ENCODE results near the gene CRKL. TPM values are rescaled to one million over a fixed set of nuclear protein-coding genes. Genes with fewer than 3 reads are reported as not detected.
A peak's percentile ranks its signal among the peaks of the same experiment; 100 is the strongest.

The CRKL gene
- total RNA-seq, 1 experiment from 2014 or later, result 85.6 TPM

DNA sequence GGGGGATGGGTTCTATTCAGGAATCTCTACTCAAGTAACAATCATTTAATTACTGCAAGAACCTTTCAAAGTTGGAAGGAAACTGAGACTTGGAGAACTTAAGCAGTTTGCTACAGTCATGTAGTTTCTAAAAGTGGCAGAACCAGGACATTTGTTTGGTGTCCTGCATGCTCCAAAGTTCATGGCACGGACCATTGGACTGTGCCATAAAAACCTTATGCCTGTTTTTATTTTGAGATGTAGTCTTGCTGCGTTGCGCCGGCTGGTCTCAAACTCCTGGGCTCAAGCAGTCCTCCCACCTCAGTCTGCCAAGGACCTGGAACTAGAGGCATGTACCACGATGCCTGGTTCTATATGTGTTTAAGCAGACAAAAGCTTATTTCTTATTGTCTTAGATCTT, 31.2 kb downstream of the CRKL start:
- Histone ChIP-seq H3K27me3 (no peaks in the 10 kb centered on the region), H3K36me3 (peaks cover 61% of the 10 kb centered on the region), H3K9me3 (replicated peaks) (no peaks in the 10 kb centered on the region), H3K4me1 (no peaks in the 10 kb centered on the region), H3K4me3 (no peak overlapping the region), H3K27ac (no peak overlapping the region)
- no peak for DNase-seq

DNA sequence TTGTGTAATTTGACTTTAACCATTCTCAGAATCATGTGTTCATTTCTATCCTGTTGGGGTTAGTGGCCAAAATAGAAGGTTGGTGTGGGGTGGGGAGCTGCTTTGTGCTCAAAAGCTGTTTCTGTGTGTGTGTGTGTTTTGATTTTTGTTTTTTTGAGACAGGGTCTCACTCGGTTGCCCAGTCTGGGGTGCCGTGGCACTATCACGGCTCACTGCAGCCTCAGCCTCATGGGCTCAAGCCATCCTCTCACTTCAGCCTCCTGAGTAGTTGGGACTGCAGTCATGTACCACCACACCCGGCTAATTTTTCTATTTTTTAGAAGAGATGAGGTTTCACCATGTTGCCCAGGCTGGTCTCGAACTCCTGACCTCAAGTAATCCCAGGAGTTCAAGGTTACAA, 31.8 kb downstream of the CRKL start:
- H3K27ac ChIP-seq, result no peak overlapping the region
- no peaks in the 10 kb centered on the region for H3K9me3 ChIP-seq (replicated peaks)
- no peak overlapping the region for H3K4me3 ChIP-seq
- no peaks in the 10 kb centered on the region for H3K27me3 ChIP-seq
- DNase-seq, result no peak
- H3K36me3 ChIP-seq, result peaks cover 63% of the 10 kb centered on the region
- no peaks in the 10 kb centered on the region for H3K4me1 ChIP-seq

GRCh38 chr22:20949698-20950183, 32.5 kb downstream of the CRKL start:
- no peaks in the 10 kb centered on the region for H3K4me1 ChIP-seq
- H3K36me3 ChIP-seq, result peaks cover 68% of the 10 kb centered on the region
- no peaks in the 10 kb centered on the region for H3K9me3 ChIP-seq (replicated peaks)
- no peaks in the 10 kb centered on the region for H3K27me3 ChIP-seq
- H3K4me3 ChIP-seq, result no peak overlapping the region
- DNase-seq, result no peak
- H3K27ac ChIP-seq, result no peak overlapping the region

- Histone ChIP-seq H3K4me1 (no peaks in the 10 kb centered on the region), H3K9me3 (replicated peaks) (no peaks in the 10 kb centered on the region), H3K36me3 (peaks cover 56% of the 10 kb centered on the region), H3K27ac (no peak overlapping the region), H3K27me3 (no peaks in the 10 kb centered on the region), H3K4me3 (no peak overlapping the region)
- DNase-seq, result no peak
These were observed 34.1 kb downstream of the CRKL start for GRCh38 chr22:20951151-20951931.

DNA sequence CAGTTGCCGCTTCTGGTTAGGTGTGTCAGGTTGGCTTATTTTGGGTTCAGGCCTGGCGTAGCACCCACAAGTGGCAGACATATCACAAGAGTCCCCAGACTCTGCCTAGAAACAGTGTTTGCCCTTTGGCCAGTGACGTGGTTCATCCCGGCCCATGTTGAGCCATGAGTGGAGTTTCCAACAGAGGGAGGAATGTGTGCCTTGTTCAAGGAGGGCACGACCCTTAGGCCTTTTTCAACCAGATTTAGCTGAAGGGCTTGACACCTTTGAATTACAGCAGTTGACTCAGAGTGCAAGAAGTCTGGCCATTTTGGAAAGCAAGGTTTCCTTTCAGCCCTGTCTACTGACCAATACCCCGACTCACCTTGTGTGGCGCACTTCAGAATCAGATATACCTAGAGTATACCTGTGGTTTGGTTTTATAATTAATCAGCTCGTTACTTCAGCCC, 34.7 kb downstream of the CRKL start:
- no peak for DNase-seq
- Histone ChIP-seq H3K27me3 (no peaks in the 10 kb centered on the region), H3K36me3 (peaks cover 53% of the 10 kb centered on the region), H3K27ac (no peak overlapping the region), H3K9me3 (replicated peaks) (no peaks in the 10 kb centered on the region), H3K4me1 (no peaks in the 10 kb centered on the region), H3K4me3 (no peak overlapping the region)

DNA sequence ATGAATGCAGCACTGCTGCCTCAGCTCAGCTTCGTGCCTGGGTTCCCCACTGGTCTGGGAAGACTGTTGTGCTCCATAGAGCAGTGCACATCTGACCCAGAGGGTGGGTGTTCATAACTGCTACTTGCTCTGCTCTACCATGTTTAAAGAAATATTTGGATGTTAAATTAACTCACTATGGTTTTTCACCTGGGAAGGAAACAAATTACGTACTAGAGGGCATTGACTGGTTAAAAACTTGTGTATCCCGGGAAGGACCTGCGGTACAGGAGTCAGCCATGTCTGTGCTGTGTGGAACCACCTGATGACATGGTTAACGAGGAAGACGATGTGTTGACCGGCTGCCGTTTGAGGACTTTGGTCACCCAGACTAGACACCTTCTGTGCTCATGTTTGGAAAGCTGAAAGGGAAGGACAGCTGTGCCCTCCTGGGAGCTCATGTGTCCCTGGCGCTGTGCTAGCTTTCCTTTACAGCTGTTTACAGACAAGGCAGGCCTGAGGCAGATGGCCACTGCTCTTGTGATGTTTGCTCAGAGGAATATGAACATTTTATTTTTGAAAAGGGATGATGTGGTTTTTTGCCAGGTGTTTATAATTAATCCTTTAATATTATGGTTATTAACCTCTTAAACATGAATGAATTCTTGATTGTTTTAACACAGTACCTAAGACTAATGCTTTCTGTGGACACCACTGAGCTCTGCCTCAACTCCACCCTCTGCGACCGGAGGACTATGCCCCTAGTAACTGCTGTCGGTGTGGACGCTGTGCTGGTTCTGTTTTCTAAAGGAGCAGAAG, 35.5 kb downstream of the CRKL start:
- H3K27ac ChIP-seq, result no peak overlapping the region
- H3K4me1 ChIP-seq, result no peaks in the 10 kb centered on the region
- H3K27me3 ChIP-seq, result no peaks in the 10 kb centered on the region
- no peaks in the 10 kb centered on the region for H3K9me3 ChIP-seq (replicated peaks)
- H3K4me3 ChIP-seq, result no peak overlapping the region
- peak; percentile 35 to 62 for DNase-seq
- H3K36me3 ChIP-seq, result peaks cover 50% of the 10 kb centered on the region

DNA sequence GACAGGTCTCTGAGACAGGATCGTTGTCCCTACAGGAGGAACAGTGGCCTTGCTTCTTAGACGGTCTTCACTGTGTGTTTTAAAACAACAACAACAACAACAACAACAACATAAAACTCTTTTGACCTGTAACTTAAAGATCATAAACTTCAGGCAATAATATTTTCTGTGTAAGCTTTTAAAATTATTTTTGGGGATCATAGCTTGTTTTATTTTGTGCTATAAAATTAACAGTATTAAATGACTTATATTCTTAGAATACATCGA, 36.1 kb downstream of the CRKL start:
- no peaks in the 10 kb centered on the region for H3K4me1 ChIP-seq
- no peak for DNase-seq
- peaks cover 46% of the 10 kb centered on the region for H3K36me3 ChIP-seq

DNA sequence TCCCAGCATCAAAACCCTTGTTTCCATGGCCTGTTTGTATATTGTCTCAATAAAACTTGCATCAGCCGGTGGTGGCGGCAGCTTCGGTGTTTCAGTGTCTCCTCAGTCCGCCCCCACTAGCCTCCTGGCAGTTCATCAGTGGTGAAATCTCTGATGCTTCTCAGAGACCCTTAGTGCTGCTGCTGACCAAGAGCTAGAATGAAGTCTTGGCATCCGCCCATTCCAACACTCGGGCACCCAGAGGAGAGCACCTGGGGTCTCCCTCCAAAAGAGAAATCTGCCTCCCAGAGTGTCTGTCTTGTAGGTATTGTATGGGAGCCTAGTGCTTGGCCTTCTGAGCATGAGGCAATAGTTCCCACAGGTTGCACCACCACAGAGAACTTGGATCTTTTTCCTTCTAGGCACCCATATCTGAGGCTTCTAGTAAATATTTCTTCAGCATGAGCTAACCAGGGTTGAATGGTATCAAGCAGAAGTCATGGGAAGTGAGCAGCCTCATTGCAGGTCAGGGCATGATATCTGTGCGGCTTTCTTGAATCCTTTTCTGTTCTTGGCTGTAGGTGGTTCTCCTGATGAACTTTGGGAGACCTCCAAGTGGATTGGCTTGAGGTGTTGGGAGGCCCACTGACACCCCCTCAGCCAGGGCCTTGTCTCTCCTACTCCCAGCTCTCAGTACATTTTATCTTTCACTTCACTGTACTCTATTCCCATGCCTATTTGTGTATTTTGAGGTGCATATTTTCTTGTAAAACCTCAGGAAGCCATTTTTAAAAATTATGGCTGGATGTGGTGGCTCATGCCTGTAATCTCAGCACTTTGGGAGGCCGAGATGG, 36.7 kb downstream of the CRKL start:
- no peaks in the 10 kb centered on the region for H3K9me3 ChIP-seq (replicated peaks)
- H3K4me3 ChIP-seq, result no peak overlapping the region
- H3K4me1 ChIP-seq, result no peaks in the 10 kb centered on the region
- no peak overlapping the region for H3K27ac ChIP-seq
- DNase-seq, result no peak
- H3K27me3 ChIP-seq, result no peaks in the 10 kb centered on the region
- H3K36me3 ChIP-seq, result peaks cover 42% of the 10 kb centered on the region

More for the DNA sequence above, 36.1 kb downstream of the CRKL start:
- H3K27me3 ChIP-seq, result no peaks in the 10 kb centered on the region
- no peak overlapping the region for H3K4me3 ChIP-seq
- no peaks in the 10 kb centered on the region for H3K9me3 ChIP-seq (replicated peaks)
- H3K27ac ChIP-seq, result no peak overlapping the region

DNA sequence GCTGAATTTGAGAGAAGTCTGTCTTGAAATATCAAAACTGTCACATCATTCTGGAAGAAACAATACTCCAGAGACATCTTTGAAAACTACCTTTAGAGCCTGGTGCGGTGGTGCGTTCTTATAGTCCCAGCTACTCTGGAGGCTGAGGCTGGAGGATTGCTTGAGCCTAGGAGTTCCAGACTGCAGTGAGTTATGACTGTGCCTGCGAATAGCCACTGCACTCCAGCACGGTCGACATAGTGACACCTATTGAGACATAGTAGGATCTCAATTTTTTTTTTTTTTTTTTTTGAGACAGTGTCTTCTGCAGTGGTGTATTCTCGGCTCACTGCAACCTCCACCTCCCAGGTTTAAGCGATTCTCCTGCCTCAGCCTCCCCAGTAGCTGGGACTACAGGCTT, 38.3 kb downstream of the CRKL start:
- Histone ChIP-seq H3K4me3 (no peak overlapping the region), H3K9me3 (replicated peaks) (no peaks in the 10 kb centered on the region), H3K27ac (no peak overlapping the region), H3K36me3 (peaks cover 26% of the 10 kb centered on the region), H3K27me3 (no peaks in the 10 kb centered on the region), H3K4me1 (no peaks in the 10 kb centered on the region)
- DNase-seq, result no peak

DNA sequence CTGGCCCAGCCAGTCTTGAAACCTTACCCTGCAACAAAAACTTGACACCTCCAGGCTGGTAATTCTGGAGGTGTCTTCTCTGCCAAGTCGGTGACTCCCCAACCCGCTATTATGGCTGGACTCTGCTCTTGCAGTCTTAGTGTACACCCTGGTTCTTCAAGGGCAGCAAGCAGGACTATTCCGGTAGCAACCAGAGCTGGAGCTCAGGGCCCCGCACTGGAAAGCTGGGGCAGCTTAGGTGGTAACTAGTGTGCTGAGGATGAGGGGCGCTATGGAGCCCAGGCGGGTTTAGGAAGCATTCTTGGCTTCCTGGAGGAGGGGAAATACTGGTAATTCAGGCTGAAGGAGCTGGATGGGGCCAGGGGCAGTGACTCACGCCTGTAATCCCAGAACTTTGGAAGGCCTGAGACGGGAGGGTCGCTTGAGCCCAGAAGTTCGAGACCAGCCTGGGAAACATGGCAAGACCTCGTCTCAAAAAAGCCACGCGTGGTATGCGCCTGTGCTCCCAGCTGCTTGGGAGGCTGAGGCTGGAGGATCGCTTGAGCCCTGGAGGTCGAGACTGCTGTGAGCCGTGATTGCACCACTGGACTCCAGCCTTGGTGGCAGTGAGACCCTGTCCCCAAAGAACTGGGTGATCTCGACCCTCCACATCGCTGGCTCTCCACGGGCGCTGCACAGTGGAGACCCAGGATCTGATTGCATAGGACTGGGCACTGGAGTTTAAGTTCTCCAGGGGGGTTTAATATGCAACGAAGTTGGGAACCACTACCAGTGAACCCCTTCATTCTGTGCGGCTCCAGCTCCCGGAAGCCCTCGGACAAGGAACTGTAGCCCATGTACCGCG, 39.3 kb downstream of the CRKL start:
- Histone ChIP-seq H3K36me3 (peaks cover 19% of the 10 kb centered on the region), H3K4me3 (no peak overlapping the region)

DNA sequence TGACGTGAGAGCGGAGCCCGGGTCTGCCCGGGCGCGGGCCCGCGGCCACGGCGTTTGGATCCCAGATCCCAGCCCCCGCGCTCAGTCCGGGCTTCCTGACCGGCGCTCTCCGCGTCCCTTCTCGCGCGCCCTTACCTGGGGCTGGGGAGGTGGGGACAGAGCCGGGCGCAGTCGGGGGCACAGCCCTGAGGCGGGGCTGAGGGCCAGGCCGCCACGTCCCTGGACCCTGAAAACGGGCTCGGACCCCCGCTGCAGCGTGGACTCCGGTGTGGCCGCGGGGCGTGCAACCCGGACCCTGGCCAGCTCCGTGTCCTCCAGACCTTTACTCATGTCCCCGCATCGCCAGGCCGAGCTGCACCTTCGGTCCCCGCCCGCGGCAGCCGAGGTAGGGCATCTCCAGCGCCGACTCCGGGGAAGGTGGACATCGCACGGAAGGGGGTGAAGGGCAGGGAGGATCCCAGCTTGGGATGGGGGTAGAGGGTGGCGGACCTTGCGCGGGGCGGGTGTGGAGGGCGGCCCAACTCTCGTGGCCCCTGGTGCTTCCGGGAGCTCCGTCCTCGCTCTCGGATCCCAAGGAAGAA, 40.0 kb downstream of the CRKL start:
- H3K4me1 ChIP-seq, result no peaks in the 10 kb centered on the region
- no peak overlapping the region for H3K27ac ChIP-seq
- H3K4me3 ChIP-seq, result no peak overlapping the region
- no peak for DNase-seq
- H3K27me3 ChIP-seq, result no peaks in the 10 kb centered on the region
- no peaks in the 10 kb centered on the region for H3K9me3 ChIP-seq (replicated peaks)
- H3K36me3 ChIP-seq, result peaks cover 17% of the 10 kb centered on the region

More for the DNA sequence above, 39.3 kb downstream of the CRKL start:
- Histone ChIP-seq H3K4me1 (no peaks in the 10 kb centered on the region), H3K27ac (no peak overlapping the region), H3K9me3 (replicated peaks) (no peaks in the 10 kb centered on the region), H3K27me3 (no peaks in the 10 kb centered on the region)
- DNase-seq, result no peak

- H3K27ac ChIP-seq, result no peak overlapping the region
- DNase-seq, result no peak
- no peaks in the 10 kb centered on the region for H3K4me1 ChIP-seq
- no peak overlapping the region for H3K4me3 ChIP-seq
- no peaks in the 10 kb centered on the region for H3K27me3 ChIP-seq
- no peaks in the 10 kb centered on the region for H3K9me3 ChIP-seq (replicated peaks)
- peaks cover 13% of the 10 kb centered on the region for H3K36me3 ChIP-seq
These were observed 40.6 kb downstream of the CRKL start for GRCh38 chr22:20957683-20958431.
